ENCODE data around the gene ZNF665.
A peak's percentile ranks its signal among the peaks of the same experiment; 100 is the strongest.
"Not testable (repeated sequence)": the region's sequence is repeated elsewhere in the genome, so short reads cannot be mapped to it uniquely, and the experiment has no call there.

Gene ZNF665

GRCh38 chr19:53192771-53193534, at the start of gene ZNF665:
ZNF665 (minus strand) TSS chr19:53193358; CDS start chr19:53182898, 10,460 bp downstream.
- peak; percentile 56 for DNase-seq

- DNase-seq, result no peak
Observed at GRCh38 chr19:53237114-53237777, 44.1 kb upstream of the ZNF665 start.

GRCh38 chr19:53224606-53225005, 31.4 kb upstream of the ZNF665 start:
- no peak for DNase-seq

- DNase-seq, result not testable (repeated sequence)
Observed at GRCh38 chr19:53222716-53223115, 29.6 kb upstream of the ZNF665 start.

- no peak for DNase-seq
Observed at GRCh38 chr19:53212703-53213320, 19.7 kb upstream of the ZNF665 start.

- DNase-seq, result not testable (repeated sequence)
Observed at GRCh38 chr19:53211554-53211953, 18.4 kb upstream of the ZNF665 start.

- DNase-seq, result peak; percentile 78
Observed at GRCh38 chr19:53196777-53197396, 3.7 kb upstream of the ZNF665 start.

GRCh38 chr19:53195265-53195903, 2.2 kb upstream of the ZNF665 start:
- peak; percentile 26 for DNase-seq

GRCh38 chr19:53193535-53194222, 521 bp upstream of the ZNF665 start:
- DNase-seq, result no peak

- no peak for DNase-seq
Observed at GRCh38 chr19:53190253-53190652, 2.9 kb downstream of the ZNF665 start.

- DNase-seq, result not testable (repeated sequence)
Observed at GRCh38 chr19:53189691-53190198, 3.4 kb downstream of the ZNF665 start.

GRCh38 chr19:53185155-53185882, 7.8 kb downstream of the ZNF665 start:
- not testable (repeated sequence) for DNase-seq

- no peak for DNase-seq
Observed at GRCh38 chr19:53183146-53183764, 9.9 kb downstream of the ZNF665 start.

GRCh38 chr19:53182202-53182601, 11.0 kb downstream of the ZNF665 start:
- no peak for DNase-seq

- no peak for DNase-seq
Observed at GRCh38 chr19:53177986-53178385, 15.2 kb downstream of the ZNF665 start.

GRCh38 chr19:53172889-53173288, 20.3 kb downstream of the ZNF665 start:
- DNase-seq, result no peak

GRCh38 chr19:53165691-53166091, 27.5 kb downstream of the ZNF665 start:
- no peak for DNase-seq

- DNase-seq, result no peak
Observed at GRCh38 chr19:53161123-53161522, 32.0 kb downstream of the ZNF665 start.

GRCh38 chr19:53160350-53160749, 32.8 kb downstream of the ZNF665 start:
- DNase-seq, result no peak

GRCh38 chr19:53158119-53158656, 35.0 kb downstream of the ZNF665 start:
- no peak for DNase-seq

GRCh38 chr19:53157626-53158025, 35.5 kb downstream of the ZNF665 start:
- DNase-seq, result no peak
